Gastrocnemius medialis (tissue), 4 donors: Measurements from ENCODE around the gene ZNF276. TPM values are rescaled to one million over a fixed set of nuclear protein-coding genes. Genes with fewer than 3 reads are reported as not detected.
A peak's percentile ranks its signal among the peaks of the same experiment; 100 is the strongest.

ENCODE experiments used
- ATAC-seq, 2 donors: fragments of 150-250 bp; one replicate each; pipeline ENCODE4 v1.9.1; 2016
- DNase-seq, 2 donors: peaks; one replicate each; pipeline ENCODE4 v3.0.0-alpha.2; 2019
- H3K27ac ChIP-seq, 4 donors: fragments of 200-600 bp; sonication (generic); 1 replicate in 1 of 4; 2 replicates in 3 of 4; pipeline ENCODE4 v1.5.1; 2016 to 2018; ENCODE audit warnings: mild to moderate bottlenecking in 2 of 4, moderate library complexity in 1 of 4
- H3K27me3 ChIP-seq, 3 donors: fragments of 200-600 bp; sonication (generic) in 2 of 3; 1 replicate in 1 of 3; 2 replicates in 2 of 3; pipeline versions ENCODE4 v1.5.1 to v1.6.0; 2016 to 2019; ENCODE audit warnings: mild to moderate bottlenecking in 1 of 3, moderate library complexity in 1 of 3
- H3K36me3 ChIP-seq, 2 donors: fragments of 200-600 bp; sonication (generic) in 1 of 2; one replicate each; pipeline ENCODE4 v1.5.1; 2017 to 2018
- H3K4me1 ChIP-seq, 2 donors: fragments of 200-600 bp; sonication (generic) in 1 of 2; one replicate each; pipeline ENCODE4 v1.5.1; 2016 to 2017; ENCODE audit warnings: mild to moderate bottlenecking in 2 of 2
- H3K4me3 ChIP-seq, 4 donors: fragments of 200-600 bp; sonication (generic) in 3 of 4; 1 replicate in 1 of 4; 2 replicates in 3 of 4; pipeline ENCODE4 v1.5.1; 2016 to 2019; ENCODE audit warnings: mild to moderate bottlenecking in 2 of 4
- H3K9me3 ChIP-seq, 3 donors: fragments of 200-600 bp; sonication (generic) in 2 of 3; 1 replicate in 1 of 3; 2 replicates in 2 of 3; pipeline ENCODE4 v1.5.1; 2016 to 2019
- CTCF ChIP-seq, 5 experiments: fragments of 450-650 bp in 3 of 5; fragments of 200-600 bp in 2 of 5; sonication (generic) in 2 of 5; IDR thresholded peaks in 4 of 5; conservative IDR thresholded peaks in 1 of 5; 1 replicate in 4 of 5; 2 replicates in 1 of 5; pipeline ENCODE4 v1.5.1; 2016 to 2019; ENCODE audit warnings: antibody characterized with exemption in 5 of 5, mild to moderate bottlenecking in 3 of 5, moderate library complexity in 3 of 5
- POLR2A ChIP-seq, 2 donors: fragments of 450-650 bp; IDR thresholded peaks; one replicate each; pipeline ENCODE4 v1.6.1; 2017; ENCODE audit warnings: antibody characterized with exemption in 2 of 2, mild to moderate bottlenecking in 2 of 2, moderate library complexity in 2 of 2
- in situ Hi-C, 4 donors: fragments of 200-750 bp; cut with MboI; loops; one replicate each; pipeline versions ENCODE4 v1.15.0 to v1.8.0; 2017; ENCODE audit warnings: low sequenced_read_pairs in 4 of 4
- intact Hi-C: fragments of 100-400 bp; cut with DNase I; formaldehyde crosslinking; loops from one replicate; pipeline ENCODE4 v1.15.1; 2023; ENCODE audit warnings: low total_unique reads
- total RNA-seq, 4 donors: library from RNA; depleted of rRNA; stranded (reverse); fragments of >200 nt; gene quantifications; one replicate each; pipeline versions ENCODE4 v1.1.0 to v1.2.3, GENCODE V29; 2016

The ZNF276 gene
- total RNA-seq, 4 donors from 2014 or later, result 11.1 to 13.6 (median 11.5) TPM

GRCh38 chr16:89700100-89700648 is 21.2 kb upstream of the ZNF276 start:
- intact Hi-C loops (loop anchor here (1.0 kb wide), 5 partner anchors 14 to 173 kb away; partner anchors contain the start of genes CDK10, CHMP1A, SPATA33 and TCF25), in situ Hi-C loops (loop anchor here in 2 of 4 donors (10.0 kb wide), 2 partner anchors 95 to 175 kb away; partner anchors contain the start of gene TCF25 (in 1 of the 2))
- peak; percentile 77 to 83 for ATAC-seq

GRCh38 chr16:89700649-89701424 is 20.5 kb upstream of the ZNF276 start:
- Histone ChIP-seq H3K36me3 (peaks cover 0 to 2% of the 10 kb centered on the region in 2 donors), H3K9me3 (no peaks in the 10 kb centered on the region), H3K4me1 (peaks cover 15 to 17% of the 10 kb centered on the region in 2 donors), H3K4me3 (peak overlapping the region; percentile 62 to 84 (median 67)), H3K27me3 (peaks cover 0 to 19% (median 5%) of the 10 kb centered on the region in 3 donors), H3K27ac (peak overlapping the region; percentile 66 to 68 (median 66))
- in situ Hi-C loops, result loop anchor here in 2 of 4 donors (10.0 kb wide), 2 partner anchors 94 to 174 kb away; partner anchors contain the start of gene TCF25 (in 1 of the 2)
- peak in 1 of 2 donors; percentile 30 for DNase-seq
- TF ChIP-seq POLR2A (IDR thresholded peaks at IDR 0.05), result no peak
- TF ChIP-seq CTCF (IDR thresholded peaks at IDR 0.05 in 4 of 5, conservative IDR thresholded peaks at IDR 0.05 in 1 of 5), result no peak
- peak in 1 of 2 donors; percentile 4 for ATAC-seq
- intact Hi-C loops, result loop anchor here (1.0 kb wide), 6 partner anchors 15 to 172 kb away; partner anchors contain the start of genes CDK10, CHMP1A, SPATA33 and TCF25

More at GRCh38 chr16:89700100-89700648, 21.2 kb upstream of the ZNF276 start:
- Histone ChIP-seq H3K36me3 (peaks cover 0 to 9% of the 10 kb centered on the region in 2 donors), H3K4me3 (peak overlapping the region; percentile 62 to 84 (median 67)), H3K27ac (peak overlapping the region; percentile 62 to 67 (median 66)), H3K9me3 (no peaks in the 10 kb centered on the region), H3K27me3 (peaks cover 0 to 19% (median 5%) of the 10 kb centered on the region in 3 donors), H3K4me1 (peaks cover 15 to 17% of the 10 kb centered on the region in 2 donors)
- peak; percentile 95 to 97 for DNase-seq
- TF ChIP-seq CTCF (IDR thresholded peaks at IDR 0.05 in 4 of 5, conservative IDR thresholded peaks at IDR 0.05 in 1 of 5), result peak; percentile 70 to 85 (median 77)
- peak in 1 of 2 donors; percentile 23 for TF ChIP-seq POLR2A (IDR thresholded peaks at IDR 0.05)

GRCh38 chr16:89701425-89702406 is 19.6 kb upstream of the ZNF276 start, which contains the start of gene SPATA2L:
Gene SPATA2L (minus strand): TSS chr16:89701705. CDS start chr16:89701232, 473 bp downstream.
- no peaks in the 10 kb centered on the region for H3K9me3 ChIP-seq
- H3K27me3 ChIP-seq, result peaks cover 0 to 19% (median 5%) of the 10 kb centered on the region in 3 donors
- in situ Hi-C loops, result loop anchor here in 2 of 4 donors (10.0 kb wide), 2 partner anchors 93 to 173 kb away; partner anchors contain the start of gene TCF25 (in 1 of the 2)
- intact Hi-C loops, result loop anchor here (1.0 kb wide), 1 partner anchor 19 kb away; the partner anchor contains the start of gene VPS9D1
- TF ChIP-seq CTCF (IDR thresholded peaks at IDR 0.05 in 4 of 5, conservative IDR thresholded peaks at IDR 0.05 in 1 of 5) (peak in 2 of 5 experiments; percentile 5 to 24), POLR2A (IDR thresholded peaks at IDR 0.05) (peak; percentile 82 to 88)
- ATAC-seq (peak; percentile 63 to 71), DNase-seq (peak; percentile 74 to 90)
- peaks cover 15 to 17% of the 10 kb centered on the region in 2 donors for H3K4me1 ChIP-seq
- no peaks in the 10 kb centered on the region for H3K36me3 ChIP-seq
- peak within 1 kb of the TSS; percentile 66 to 68 (median 66) for H3K27ac ChIP-seq
- peak within 1 kb of the TSS; percentile 62 to 84 (median 67) for H3K4me3 ChIP-seq
